Mucosa of stomach (tissue), 1 donor: Measurements from ENCODE around the gene RO60.

ENCODE experiments used
- H3K27me3 ChIP-seq: one replicate; pipeline ENCODE4 v1.7.0; 2013; ENCODE audit warnings: mild to moderate bottlenecking, low read length; ENCODE audit not compliant: control insufficient read depth, insufficient read depth
- H3K36me3 ChIP-seq: one replicate; pipeline ENCODE4 v1.7.0; 2013; ENCODE audit warnings: low read length; ENCODE audit not compliant: control insufficient read depth, insufficient read depth
- H3K4me1 ChIP-seq: one replicate; pipeline ENCODE4 v1.7.0; 2013; ENCODE audit warnings: mild to moderate bottlenecking, low read length; ENCODE audit not compliant: control insufficient read depth, insufficient read depth
- H3K4me3 ChIP-seq: one replicate; pipeline ENCODE4 v1.7.0; 2013; ENCODE audit warnings: low read length
- H3K9ac ChIP-seq: one replicate; pipeline ENCODE4 v1.7.0; 2013; ENCODE audit warnings: mild to moderate bottlenecking, low read length, moderate library complexity
- H3K9me3 ChIP-seq: one replicate; pipeline ENCODE4 v1.7.0; 2013; ENCODE audit warnings: mild to moderate bottlenecking, low read length, moderate library complexity; ENCODE audit not compliant: control insufficient read depth
- donor health status: Pancreatic carcinoma.

The RO60 gene

GRCh38 chr1:193066606-193067005, 7.2 kb downstream of the RO60 start:
- no peaks in the 10 kb centered on the region for H3K4me1 ChIP-seq
- H3K9me3 ChIP-seq: no peaks in the 10 kb centered on the region
- no peaks in the 10 kb centered on the region for H3K27me3 ChIP-seq
- no peaks in the 10 kb centered on the region for H3K36me3 ChIP-seq
- H3K9ac ChIP-seq: no peak overlapping the region
- no peak overlapping the region for H3K4me3 ChIP-seq

- Histone ChIP-seq H3K9ac (no peak overlapping the region), H3K27me3 (no peaks in the 10 kb centered on the region), H3K4me1 (no peaks in the 10 kb centered on the region), H3K4me3 (no peak overlapping the region), H3K36me3 (no peaks in the 10 kb centered on the region), H3K9me3 (no peaks in the 10 kb centered on the region)
These were observed 8.6 kb downstream of the RO60 start for GRCh38 chr1:193068013-193068412.

- H3K27me3 ChIP-seq: no peaks in the 10 kb centered on the region
- H3K4me3 ChIP-seq: no peak overlapping the region
- no peaks in the 10 kb centered on the region for H3K4me1 ChIP-seq
- H3K9ac ChIP-seq: no peak overlapping the region
- no peaks in the 10 kb centered on the region for H3K9me3 ChIP-seq
- no peaks in the 10 kb centered on the region for H3K36me3 ChIP-seq
These were observed 10.5 kb downstream of the RO60 start for GRCh38 chr1:193069748-193070385.

- Histone ChIP-seq H3K4me3 (no peak overlapping the region), H3K9ac (no peak overlapping the region), H3K36me3 (no peaks in the 10 kb centered on the region), H3K9me3 (no peaks in the 10 kb centered on the region), H3K27me3 (no peaks in the 10 kb centered on the region), H3K4me1 (no peaks in the 10 kb centered on the region)
These were observed 11.0 kb downstream of the RO60 start for GRCh38 chr1:193070386-193070753.

GRCh38 chr1:193070942-193071341, 11.5 kb downstream of the RO60 start:
- H3K9me3 ChIP-seq: no peaks in the 10 kb centered on the region
- no peaks in the 10 kb centered on the region for H3K27me3 ChIP-seq
- no peak overlapping the region for H3K4me3 ChIP-seq
- no peak overlapping the region for H3K9ac ChIP-seq
- no peaks in the 10 kb centered on the region for H3K36me3 ChIP-seq
- no peaks in the 10 kb centered on the region for H3K4me1 ChIP-seq

- Histone ChIP-seq H3K4me1 (no peaks in the 10 kb centered on the region), H3K4me3 (no peak overlapping the region), H3K27me3 (no peaks in the 10 kb centered on the region), H3K9me3 (no peaks in the 10 kb centered on the region), H3K36me3 (peaks cover 7% of the 10 kb centered on the region), H3K9ac (no peak overlapping the region)
These were observed 18.6 kb downstream of the RO60 start for GRCh38 chr1:193077991-193078390.

- Histone ChIP-seq H3K27me3 (no peaks in the 10 kb centered on the region), H3K4me3 (no peak overlapping the region), H3K9ac (no peak overlapping the region), H3K4me1 (no peaks in the 10 kb centered on the region), H3K9me3 (no peaks in the 10 kb centered on the region), H3K36me3 (peaks cover 7% of the 10 kb centered on the region)
These were observed 19.8 kb downstream of the RO60 start for GRCh38 chr1:193079187-193079586.

- H3K9ac ChIP-seq: no peak overlapping the region
- H3K36me3 ChIP-seq: no peaks in the 10 kb centered on the region
- H3K4me1 ChIP-seq: no peaks in the 10 kb centered on the region
- no peaks in the 10 kb centered on the region for H3K27me3 ChIP-seq
- H3K9me3 ChIP-seq: no peaks in the 10 kb centered on the region
- no peak overlapping the region for H3K4me3 ChIP-seq
These were observed 24.1 kb downstream of the RO60 start for GRCh38 chr1:193083365-193084088.

- Histone ChIP-seq H3K9me3 (no peaks in the 10 kb centered on the region), H3K36me3 (no peaks in the 10 kb centered on the region), H3K27me3 (no peaks in the 10 kb centered on the region), H3K4me1 (no peaks in the 10 kb centered on the region), H3K4me3 (no peak overlapping the region), H3K9ac (no peak overlapping the region)
These were observed 25.9 kb downstream of the RO60 start for GRCh38 chr1:193085263-193085662.

- no peak overlapping the region for H3K9ac ChIP-seq
- no peaks in the 10 kb centered on the region for H3K36me3 ChIP-seq
- no peaks in the 10 kb centered on the region for H3K27me3 ChIP-seq
- no peaks in the 10 kb centered on the region for H3K4me1 ChIP-seq
- no peak overlapping the region for H3K4me3 ChIP-seq
- no peaks in the 10 kb centered on the region for H3K9me3 ChIP-seq
These were observed 26.9 kb downstream of the RO60 start for GRCh38 chr1:193086342-193086741.

- Histone ChIP-seq H3K9me3 (no peaks in the 10 kb centered on the region), H3K36me3 (no peaks in the 10 kb centered on the region), H3K27me3 (no peaks in the 10 kb centered on the region), H3K9ac (no peak overlapping the region), H3K4me3 (no peak overlapping the region), H3K4me1 (no peaks in the 10 kb centered on the region)
These were observed 28.5 kb downstream of the RO60 start for GRCh38 chr1:193087893-193088292.

GRCh38 chr1:193090865-193091264, 31.5 kb downstream of the RO60 start:
- H3K4me1 ChIP-seq: no peaks in the 10 kb centered on the region
- H3K9ac ChIP-seq: no peak overlapping the region
- no peaks in the 10 kb centered on the region for H3K27me3 ChIP-seq
- no peaks in the 10 kb centered on the region for H3K9me3 ChIP-seq
- H3K4me3 ChIP-seq: no peak overlapping the region
- no peaks in the 10 kb centered on the region for H3K36me3 ChIP-seq
